Ishikawa (cell line): ENCODE data around the gene SESTD1.

Experiments
- CEBPB ChIP-seq: IDR thresholded peaks from 2 replicates; pipeline ENCODE4 v1.6.1; 2012
- CREB1 ChIP-seq: IDR thresholded peaks from 2 replicates; pipeline ENCODE4 v1.6.1; 2012; ENCODE audit warnings: low read depth
- EGR1 ChIP-seq: IDR thresholded peaks from 2 replicates; pipeline ENCODE4 v1.6.1; 2012
- EP300 ChIP-seq: IDR thresholded peaks from 2 replicates; pipeline ENCODE4 v1.6.1; 2012; ENCODE audit warnings: borderline replicate concordance
- FOXM1 ChIP-seq: IDR thresholded peaks from 2 replicates; pipeline ENCODE4 v1.6.1; 2012; ENCODE audit warnings: low read depth, borderline replicate concordance
- NFIC ChIP-seq: IDR thresholded peaks from 2 replicates; pipeline ENCODE4 v1.6.1; 2012
- RAD21 ChIP-seq: IDR thresholded peaks from 2 replicates; pipeline ENCODE4 v1.6.1; 2012; ENCODE audit warnings: low read depth
- TAF1 ChIP-seq: IDR thresholded peaks from 2 replicates; pipeline ENCODE4 v1.6.1; 2012; ENCODE audit warnings: low read depth, mild to moderate bottlenecking
- TCF12 ChIP-seq: IDR thresholded peaks from 2 replicates; pipeline ENCODE4 v1.6.1; 2012; ENCODE audit warnings: low read depth
- TEAD4 ChIP-seq: IDR thresholded peaks from 2 replicates; pipeline ENCODE4 v1.6.1; 2012
- USF1 ChIP-seq: IDR thresholded peaks from 2 replicates; pipeline ENCODE4 v1.6.1; 2012
- YY1 ChIP-seq: IDR thresholded peaks from 2 replicates; pipeline ENCODE4 v1.6.1; 2012; ENCODE audit warnings: low read depth
- ZBTB7A ChIP-seq: IDR thresholded peaks from 2 replicates; pipeline ENCODE4 v1.6.1; 2012; ENCODE audit warnings: low read depth
- TF ChIP-seq, protein P1 (sequence below): IDR thresholded peaks from 2 replicates; pipeline ENCODE4 v1.6.1; 2012
- TF ChIP-seq, protein P2 (sequence below): IDR thresholded peaks from 2 replicates; pipeline ENCODE4 v1.6.1; 2012; ENCODE audit warnings: low read depth, mild to moderate bottlenecking

The SESTD1 gene

GRCh38 chr2:179297927-179298326, 33.3 kb upstream of the SESTD1 start:
- TF ChIP-seq NFIC: no peak
- TF ChIP-seq EP300: no peak
- no peak for TF ChIP-seq TCF12
- no peak for TF ChIP-seq USF1
- no peak for TF ChIP-seq RAD21
- TF ChIP-seq CREB1: no peak
- TF ChIP-seq TEAD4: no peak
- no peak for TF ChIP-seq FOXM1
- no peak for TF ChIP-seq YY1
- TF ChIP-seq EGR1: no peak
- no peak for TF ChIP-seq CEBPB
- TF ChIP-seq, protein P1, sequence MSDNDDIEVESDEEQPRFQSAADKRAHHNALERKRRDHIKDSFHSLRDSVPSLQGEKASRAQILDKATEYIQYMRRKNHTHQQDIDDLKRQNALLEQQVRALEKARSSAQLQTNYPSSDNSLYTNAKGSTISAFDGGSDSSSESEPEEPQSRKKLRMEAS: no peak
- no peak for TF ChIP-seq TAF1
- TF ChIP-seq, protein P2, sequence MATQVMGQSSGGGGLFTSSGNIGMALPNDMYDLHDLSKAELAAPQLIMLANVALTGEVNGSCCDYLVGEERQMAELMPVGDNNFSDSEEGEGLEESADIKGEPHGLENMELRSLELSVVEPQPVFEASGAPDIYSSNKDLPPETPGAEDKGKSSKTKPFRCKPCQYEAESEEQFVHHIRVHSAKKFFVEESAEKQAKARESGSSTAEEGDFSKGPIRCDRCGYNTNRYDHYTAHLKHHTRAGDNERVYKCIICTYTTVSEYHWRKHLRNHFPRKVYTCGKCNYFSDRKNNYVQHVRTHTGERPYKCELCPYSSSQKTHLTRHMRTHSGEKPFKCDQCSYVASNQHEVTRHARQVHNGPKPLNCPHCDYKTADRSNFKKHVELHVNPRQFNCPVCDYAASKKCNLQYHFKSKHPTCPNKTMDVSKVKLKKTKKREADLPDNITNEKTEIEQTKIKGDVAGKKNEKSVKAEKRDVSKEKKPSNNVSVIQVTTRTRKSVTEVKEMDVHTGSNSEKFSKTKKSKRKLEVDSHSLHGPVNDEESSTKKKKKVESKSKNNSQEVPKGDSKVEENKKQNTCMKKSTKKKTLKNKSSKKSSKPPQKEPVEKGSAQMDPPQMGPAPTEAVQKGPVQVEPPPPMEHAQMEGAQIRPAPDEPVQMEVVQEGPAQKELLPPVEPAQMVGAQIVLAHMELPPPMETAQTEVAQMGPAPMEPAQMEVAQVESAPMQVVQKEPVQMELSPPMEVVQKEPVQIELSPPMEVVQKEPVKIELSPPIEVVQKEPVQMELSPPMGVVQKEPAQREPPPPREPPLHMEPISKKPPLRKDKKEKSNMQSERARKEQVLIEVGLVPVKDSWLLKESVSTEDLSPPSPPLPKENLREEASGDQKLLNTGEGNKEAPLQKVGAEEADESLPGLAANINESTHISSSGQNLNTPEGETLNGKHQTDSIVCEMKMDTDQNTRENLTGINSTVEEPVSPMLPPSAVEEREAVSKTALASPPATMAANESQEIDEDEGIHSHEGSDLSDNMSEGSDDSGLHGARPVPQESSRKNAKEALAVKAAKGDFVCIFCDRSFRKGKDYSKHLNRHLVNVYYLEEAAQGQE: no peak
- TF ChIP-seq ZBTB7A: no peak

GRCh38 chr2:179290329-179290728, 25.7 kb upstream of the SESTD1 start:
- TF ChIP-seq TCF12 (no peak), USF1 (no peak), TEAD4 (no peak), CEBPB (no peak), NFIC (no peak), EGR1 (no peak), EP300 (no peak), FOXM1 (no peak), CREB1 (no peak), RAD21 (no peak), ZBTB7A (no peak), YY1 (no peak), TAF1 (no peak)
- TF ChIP-seq, protein P1: no peak
- TF ChIP-seq, protein P2: no peak

GRCh38 chr2:179285060-179285459, 20.4 kb upstream of the SESTD1 start:
- TF ChIP-seq YY1 (no peak), TEAD4 (no peak), CEBPB (no peak)

GRCh38 chr2:179277429-179278196, 13.0 kb upstream of the SESTD1 start:
- TF ChIP-seq ZBTB7A (no peak), NFIC (no peak), TAF1 (no peak), USF1 (no peak), RAD21 (no peak)

DNA sequence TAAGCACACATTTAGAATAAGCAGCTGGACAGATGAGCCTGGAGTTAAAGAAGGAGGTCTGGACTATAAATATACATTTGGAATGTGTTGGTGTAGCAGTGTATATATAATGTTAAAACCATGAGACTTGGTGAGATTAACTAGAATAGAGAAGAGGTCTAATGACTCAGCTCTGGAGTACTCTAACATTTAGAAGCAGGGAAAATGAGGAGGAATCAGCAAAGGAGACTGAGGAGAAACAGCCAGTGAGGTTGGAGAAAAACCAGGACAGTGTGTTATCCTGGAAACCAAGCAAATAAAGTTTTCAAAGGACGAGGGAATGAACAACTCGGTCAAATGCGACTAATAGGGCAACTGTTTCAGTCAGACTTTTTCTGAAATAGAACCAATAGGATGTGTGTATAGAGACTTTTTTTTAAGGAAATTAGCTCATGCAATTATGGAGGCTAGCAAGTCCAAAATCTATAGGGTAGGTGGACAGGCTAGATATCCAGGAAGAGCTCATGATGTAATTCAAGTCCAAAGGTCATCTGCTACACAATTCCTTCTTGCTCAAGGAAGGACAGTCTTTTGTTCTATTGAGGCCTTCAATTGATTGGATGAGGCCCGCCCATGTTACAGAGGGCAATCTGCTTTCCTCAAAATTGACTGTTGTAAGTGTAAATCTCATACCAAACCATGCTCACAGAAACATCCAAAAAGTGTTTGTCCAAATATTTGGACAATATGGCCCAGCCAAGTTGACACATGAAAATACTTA, 10.8 kb upstream of the SESTD1 start:
- TF ChIP-seq ZBTB7A: no peak
- TF ChIP-seq EP300: no peak
- no peak for TF ChIP-seq NFIC
- TF ChIP-seq, protein P1: no peak
- TF ChIP-seq CREB1: no peak
- TF ChIP-seq TEAD4: no peak
- TF ChIP-seq, protein P2: no peak
- TF ChIP-seq FOXM1: no peak
- no peak for TF ChIP-seq YY1
- TF ChIP-seq CEBPB: no peak
- no peak for TF ChIP-seq USF1
- no peak for TF ChIP-seq RAD21
- no peak for TF ChIP-seq EGR1
